ENCODE data around the gene TNFRSF13B.

GRCh38 chr17:17004251-17004996, 32.5 kb upstream of the TNFRSF13B start:
- TF ChIP-seq CTCF (IDR thresholded peaks at IDR 0.05; ENCODE audit: insufficient read depth, low read length) (no peak), REST (IDR thresholded peaks at IDR 0.05; ENCODE audit: insufficient replicate concordance, low read depth) (no peak)
